ENCODE data around the gene DXO. TPM values are rescaled to one million over a fixed set of nuclear protein-coding genes. Genes with fewer than 3 reads are reported as not detected.
A peak's percentile ranks its signal among the peaks of the same experiment; 100 is the strongest.

DXO gene
- total and polyA plus RNA-seq, 2 of the 13 experiments (the other 11 are each of a cell fraction or from before 2014, with no cell fraction given) = 18.6 to 26.2 TPM

- TF ChIP-seq CREB3 (CRISPR knock-in tag; IDR thresholded peaks at IDR 0.05) (no peak), MBD4 (IDR thresholded peaks at IDR 0.05; ENCODE audit: borderline replicate concordance, low read length) (no peak), HNRNPLL (IDR thresholded peaks at IDR 0.05; ENCODE audit: low read depth, low read length, poor library complexity, severe bottlenecking) (no peak), CHD4 (IDR thresholded peaks at IDR 0.05; ENCODE audit: borderline replicate concordance, low read length) (peak; percentile 24; the same call in 1 of the 2 replicates), POLR2A (IDR thresholded peaks at IDR 0.05; ENCODE audit: insufficient read depth in 1 of 2, low read depth in 2 of 2, low read length in 2 of 2) (no peak; a peak in 2 of 4 replicates), ZFP37 (CRISPR knock-in tag; IDR thresholded peaks at IDR 0.05; ENCODE audit: borderline replicate concordance) (no peak), SNAPC4 (CRISPR knock-in tag; IDR thresholded peaks at IDR 0.05) (0 out of 2 replicates have a peak, but pooled peaks have one; percentile 14), TOPORS (CRISPR knock-in tag; IDR thresholded peaks at IDR 0.05) (no peak), ATF7 (IDR thresholded peaks at IDR 0.05) (peak; percentile 100), ATF7 (CRISPR knock-in tag; IDR thresholded peaks at IDR 0.05) (no peak; the same call in 1 of the 2 replicates), RNF219 (CRISPR knock-in tag; IDR thresholded peaks at IDR 0.05) (no peak), ZNF180 (CRISPR knock-in tag; IDR thresholded peaks at IDR 0.05; ENCODE audit: borderline replicate concordance, low read depth) (0 out of 2 replicates have a peak, but pooled peaks have one; percentile 27), HIVEP1 (CRISPR knock-in tag; IDR thresholded peaks at IDR 0.05) (no peak), IRF2 (CRISPR knock-in tag; IDR thresholded peaks at IDR 0.05) (no peak), SIN3B (IDR thresholded peaks at IDR 0.05; ENCODE audit: low read length) (no peak), SRSF1 (optimal IDR thresholded peaks at IDR 0.05; ENCODE audit: low read depth, low read length) (peak; percentile 9), ONECUT2 (CRISPR knock-in tag; IDR thresholded peaks at IDR 0.05) (0 out of 2 replicates have a peak, but pooled peaks have one; percentile 26), ZNF567 (CRISPR knock-in tag; IDR thresholded peaks at IDR 0.05; ENCODE audit: borderline replicate concordance) (no peak)
- TF ChIP-seq, protein P1, sequence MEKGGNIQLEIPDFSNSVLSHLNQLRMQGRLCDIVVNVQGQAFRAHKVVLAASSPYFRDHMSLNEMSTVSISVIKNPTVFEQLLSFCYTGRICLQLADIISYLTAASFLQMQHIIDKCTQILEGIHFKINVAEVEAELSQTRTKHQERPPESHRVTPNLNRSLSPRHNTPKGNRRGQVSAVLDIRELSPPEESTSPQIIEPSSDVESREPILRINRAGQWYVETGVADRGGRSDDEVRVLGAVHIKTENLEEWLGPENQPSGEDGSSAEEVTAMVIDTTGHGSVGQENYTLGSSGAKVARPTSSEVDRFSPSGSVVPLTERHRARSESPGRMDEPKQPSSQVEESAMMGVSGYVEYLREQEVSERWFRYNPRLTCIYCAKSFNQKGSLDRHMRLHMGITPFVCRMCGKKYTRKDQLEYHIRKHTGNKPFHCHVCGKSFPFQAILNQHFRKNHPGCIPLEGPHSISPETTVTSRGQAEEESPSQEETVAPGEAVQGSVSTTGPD (CRISPR knock-in tag; IDR thresholded peaks at IDR 0.05) = 0 out of 2 replicates have a peak, but pooled peaks have one; percentile 4
These were observed 502 bp downstream of the DXO start (continued) for GRCh38 chr6:31971279-31971992.

Data from HepG2 (cell line).